Activated CD4-positive, alpha-beta memory T cell treated with anti-CD3 and anti-CD28 coated beads, Interleukin-2, amount 10 ng/mL, durations not matched to agents 7 days and 5 days (primary cell): Measurements from ENCODE around the gene MYL4. TPM values are rescaled to one million over a fixed set of nuclear protein-coding genes. Genes with fewer than 3 reads are reported as not detected.

Experiments used
- CTCF ChIA-PET: fragments of 350-600 bp; sonication (Branson Sonifier 250); formaldehyde crosslinking; loops from one replicate; lab custom pipeline; 2021; ENCODE audit warnings: antibody characterized with exemption, inconsistent platforms; lab: Charles Lee
- POLR2A ChIA-PET: fragments of 350-600 bp; sonication (Branson Sonifier 250); formaldehyde crosslinking; loops from one replicate; lab custom pipeline; 2021; ENCODE audit warnings: antibody characterized with exemption; lab: Charles Lee
- DNase-seq: peaks from one replicate; pipeline ENCODE4 v3.0.0-alpha.2; 2020
- H3K27ac Mint-ChIP-seq: one replicate; pipeline ENCODE4 v1.8.0; 2021; ENCODE audit warnings: mild to moderate bottlenecking, mixed read lengths
- H3K27me3 Mint-ChIP-seq: one replicate; pipeline ENCODE4 v1.8.0; 2021; ENCODE audit warnings: mixed read lengths
- H3K36me3 Mint-ChIP-seq: one replicate; pipeline ENCODE4 v1.8.0; 2021; ENCODE audit warnings: low read depth, mixed read lengths
- H3K4me1 Mint-ChIP-seq: one replicate; pipeline ENCODE4 v1.8.0; 2021; ENCODE audit warnings: mixed read lengths
- H3K4me3 Mint-ChIP-seq: one replicate; pipeline ENCODE4 v1.8.0; 2021; ENCODE audit warnings: mild to moderate bottlenecking, mixed read lengths
- H3K9me3 Mint-ChIP-seq: one replicate; pipeline ENCODE4 v1.8.0; 2021; ENCODE audit warnings: mixed read lengths
- total RNA-seq, 2 experiments: library from RNA; stranded (reverse); gene quantifications; one replicate each; pipeline ENCODE4 v1.2.3, GENCODE V29; 2021

Gene MYL4
- total RNA-seq, 2 experiments from 2014 or later, result not detected

- POLR2A ChIA-PET, result interaction anchor here (3.2 kb wide), 1 partner anchor 11 kb away, joined by 18 read pairs; the partner anchor contains the start of gene CDC27
- H3K4me3 Mint-ChIP-seq, result no peak overlapping the region
Measured at GRCh38 chr17:47199627-47200324, 9.4 kb upstream of the MYL4 start.

GRCh38 chr17:47200325-47200664 lies 8.9 kb upstream of the MYL4 start:
- no peaks in the 10 kb centered on the region for H3K9me3 Mint-ChIP-seq
- no peak overlapping the region for H3K4me3 Mint-ChIP-seq
- peaks cover 6% of the 10 kb centered on the region for H3K27me3 Mint-ChIP-seq
- no peak for DNase-seq
- H3K4me1 Mint-ChIP-seq, result peaks cover 34% of the 10 kb centered on the region
- ChIA-PET CTCF (interaction anchor here (2.5 kb wide), 1 partner anchor 10 kb away, joined by 13 read pairs; the partner anchor contains the start of gene CDC27), POLR2A (interaction anchor here (3.2 kb wide), 1 partner anchor 11 kb away, joined by 18 read pairs; the partner anchor contains the start of gene CDC27)
- no peaks in the 10 kb centered on the region for H3K36me3 Mint-ChIP-seq
- H3K27ac Mint-ChIP-seq, result peak overlapping the region; percentile 40

More at GRCh38 chr17:47199627-47200324, 9.4 kb upstream of the MYL4 start:
- H3K27ac Mint-ChIP-seq, result peak overlapping the region; percentile 40
- peaks cover 6% of the 10 kb centered on the region for H3K27me3 Mint-ChIP-seq
- peaks cover 29% of the 10 kb centered on the region for H3K4me1 Mint-ChIP-seq
- CTCF ChIA-PET, result interaction anchor here (0.6 to 2.5 kb wide), 2 partner anchors 10 to 698 kb away, joined by 3 to 13 read pairs; partner anchors contain the start of gene CDC27
- no peaks in the 10 kb centered on the region for H3K9me3 Mint-ChIP-seq
- H3K36me3 Mint-ChIP-seq, result no peaks in the 10 kb centered on the region
- DNase-seq, result no peak

GRCh38 chr17:47201166-47201565 lies 8.0 kb upstream of the MYL4 start:
- POLR2A ChIA-PET, result interaction anchor here (3.2 kb wide), 1 partner anchor 12 kb away, joined by 18 read pairs; the partner anchor contains the start of gene CDC27
- Mint-ChIP-seq H3K9me3 (no peaks in the 10 kb centered on the region), H3K4me1 (peaks cover 43% of the 10 kb centered on the region), H3K27me3 (peaks cover 6% of the 10 kb centered on the region), H3K36me3 (no peaks in the 10 kb centered on the region), H3K4me3 (no peak overlapping the region), H3K27ac (no peak overlapping the region)
- no peak for DNase-seq
- CTCF ChIA-PET, result interaction anchor here (2.5 kb wide), 1 partner anchor 11 kb away, joined by 13 read pairs; the partner anchor contains the start of gene CDC27

- CTCF ChIA-PET, result interaction anchor here (0.7 to 3.6 kb wide), 5 partner anchors 11 to 111 kb away, joined by 3 to 18 read pairs (median 5); partner anchors contain the start of gene CDC27
Measured at GRCh38 chr17:47203984-47204721, 5.0 kb upstream of the MYL4 start.

GRCh38 chr17:47204722-47205418 lies 4.3 kb upstream of the MYL4 start:
- Mint-ChIP-seq H3K27me3 (no peaks in the 10 kb centered on the region), H3K27ac (peak overlapping the region; percentile 96), H3K4me1 (peaks cover 55% of the 10 kb centered on the region), H3K36me3 (no peaks in the 10 kb centered on the region), H3K9me3 (no peaks in the 10 kb centered on the region), H3K4me3 (peak overlapping the region; percentile 70)
- peak; percentile 60 for DNase-seq
- ChIA-PET CTCF (interaction anchor here (1.3 to 3.6 kb wide), 5 partner anchors 12 to 111 kb away, joined by 3 to 18 read pairs (median 5); partner anchors contain the start of gene CDC27), POLR2A (interaction anchor here (1.1 to 8.1 kb wide), 14 partner anchors 9 to 445 kb away, joined by 3 to 138 read pairs (median 4); partner anchors contain the start of genes CDC27, ITGB3 and KPNB1)

More at GRCh38 chr17:47203984-47204721, 5.0 kb upstream of the MYL4 start:
- no peaks in the 10 kb centered on the region for H3K27me3 Mint-ChIP-seq
- H3K9me3 Mint-ChIP-seq, result no peaks in the 10 kb centered on the region
- peak; percentile 73 for DNase-seq
- no peaks in the 10 kb centered on the region for H3K36me3 Mint-ChIP-seq
- peaks cover 58% of the 10 kb centered on the region for H3K4me1 Mint-ChIP-seq
- H3K4me3 Mint-ChIP-seq, result peak overlapping the region; percentile 70
- H3K27ac Mint-ChIP-seq, result peak overlapping the region; percentile 96
- POLR2A ChIA-PET, result interaction anchor here (0.6 to 8.1 kb wide), 9 partner anchors 13 to 472 kb away, joined by 3 to 138 read pairs (median 4); partner anchors contain the start of genes CDC27 and KPNB1

GRCh38 chr17:47205419-47205963 lies 3.7 kb upstream of the MYL4 start:
- CTCF ChIA-PET, result interaction anchor here (1.4 to 3.6 kb wide), 3 partner anchors 13 to 110 kb away, joined by 4 to 18 read pairs (median 10); partner anchors contain the start of gene CDC27
- Mint-ChIP-seq H3K4me3 (peak overlapping the region; percentile 70), H3K9me3 (no peaks in the 10 kb centered on the region), H3K4me1 (peaks cover 49% of the 10 kb centered on the region), H3K36me3 (no peaks in the 10 kb centered on the region), H3K27me3 (no peaks in the 10 kb centered on the region), H3K27ac (peak overlapping the region; percentile 96)
- POLR2A ChIA-PET, result interaction anchor here (1.1 to 8.1 kb wide), 13 partner anchors 9 to 444 kb away, joined by 3 to 138 read pairs (median 4); partner anchors contain the start of genes CDC27, ITGB3 and KPNB1
- DNase-seq, result peak; percentile 81

GRCh38 chr17:47207143-47208067 lies 1.7 kb upstream of the MYL4 start:
- POLR2A ChIA-PET, result interaction anchor here (1.8 to 8.1 kb wide), 7 partner anchors 10 to 442 kb away, joined by 5 to 138 read pairs (median 9); partner anchors contain the start of genes CDC27 and KPNB1
- Mint-ChIP-seq H3K4me1 (peaks cover 46% of the 10 kb centered on the region), H3K9me3 (no peaks in the 10 kb centered on the region), H3K36me3 (no peaks in the 10 kb centered on the region), H3K4me3 (no peak overlapping the region), H3K27me3 (peaks cover 1% of the 10 kb centered on the region), H3K27ac (peak overlapping the region; percentile 36)
- no peak for DNase-seq
- CTCF ChIA-PET, result interaction anchor here (1.3 to 3.6 kb wide), 2 partner anchors 14 to 18 kb away, joined by 4 to 18 read pairs; partner anchors contain the start of gene CDC27

- H3K36me3 Mint-ChIP-seq, result no peaks in the 10 kb centered on the region
- ChIA-PET CTCF (interaction anchor here (1.2 kb wide), 1 partner anchor 106 kb away, joined by 3 read pairs; no protein-coding TSS in a partner anchor), POLR2A (interaction anchor here (0.8 to 8.1 kb wide), 2 partner anchors 11 to 18 kb away, joined by 3 to 138 read pairs; partner anchors contain the start of gene CDC27)
- H3K4me3 Mint-ChIP-seq, result no peak overlapping the region
- peaks cover 34% of the 10 kb centered on the region for H3K4me1 Mint-ChIP-seq
- DNase-seq, result no peak
- peaks cover 8% of the 10 kb centered on the region for H3K27me3 Mint-ChIP-seq
- no peak overlapping the region for H3K27ac Mint-ChIP-seq
- no peaks in the 10 kb centered on the region for H3K9me3 Mint-ChIP-seq
Measured at GRCh38 chr17:47209499-47209898, 351 bp downstream of the MYL4 start.

GRCh38 chr17:47210105-47210504 lies 957 bp downstream of the MYL4 start:
- H3K36me3 Mint-ChIP-seq, result no peaks in the 10 kb centered on the region
- no peaks in the 10 kb centered on the region for H3K9me3 Mint-ChIP-seq
- ChIA-PET CTCF (no interaction called here), POLR2A (interaction anchor here (0.7 to 8.1 kb wide), 3 partner anchors 9 to 29 kb away, joined by 3 to 138 read pairs (median 4); partner anchors contain the start of gene CDC27)
- H3K4me3 Mint-ChIP-seq, result no peak overlapping the region
- no peak for DNase-seq
- H3K27ac Mint-ChIP-seq, result no peak overlapping the region
- H3K4me1 Mint-ChIP-seq, result peaks cover 31% of the 10 kb centered on the region
- peaks cover 8% of the 10 kb centered on the region for H3K27me3 Mint-ChIP-seq

- CTCF ChIA-PET, result no interaction called here
- DNase-seq, result no peak
- POLR2A ChIA-PET, result interaction anchor here (0.7 to 0.9 kb wide), 2 partner anchors 8 to 29 kb away, joined by 3 to 4 read pairs; no protein-coding TSS in a partner anchor
- H3K9me3 Mint-ChIP-seq, result no peaks in the 10 kb centered on the region
- H3K4me3 Mint-ChIP-seq, result no peak overlapping the region
- H3K4me1 Mint-ChIP-seq, result peaks cover 28% of the 10 kb centered on the region
- no peaks in the 10 kb centered on the region for H3K36me3 Mint-ChIP-seq
- no peak overlapping the region for H3K27ac Mint-ChIP-seq
- peaks cover 10% of the 10 kb centered on the region for H3K27me3 Mint-ChIP-seq
Measured at GRCh38 chr17:47210779-47211178, 1.6 kb downstream of the MYL4 start.

- no peaks in the 10 kb centered on the region for H3K9me3 Mint-ChIP-seq
- peaks cover 10% of the 10 kb centered on the region for H3K27me3 Mint-ChIP-seq
- H3K36me3 Mint-ChIP-seq, result no peaks in the 10 kb centered on the region
- H3K4me1 Mint-ChIP-seq, result peaks cover 24% of the 10 kb centered on the region
- ChIA-PET POLR2A (no interaction called here), CTCF (no interaction called here)
- H3K27ac Mint-ChIP-seq, result no peak overlapping the region
- DNase-seq, result no peak
- H3K4me3 Mint-ChIP-seq, result no peak overlapping the region
Measured at GRCh38 chr17:47212458-47212857, 3.3 kb downstream of the MYL4 start.
